ENCODE data around the gene PANX2. TPM values are rescaled to one million over a fixed set of nuclear protein-coding genes. Genes with fewer than 3 reads are reported as not detected.

PANX2 gene
- total and polyA plus RNA-seq, 9 of the 15 experiments (the other 6 are each of a cell fraction or from before 2014, with no cell fraction given), result 0.01 to 3.9 (median 0.67) TPM; not detected in 1

DNA sequence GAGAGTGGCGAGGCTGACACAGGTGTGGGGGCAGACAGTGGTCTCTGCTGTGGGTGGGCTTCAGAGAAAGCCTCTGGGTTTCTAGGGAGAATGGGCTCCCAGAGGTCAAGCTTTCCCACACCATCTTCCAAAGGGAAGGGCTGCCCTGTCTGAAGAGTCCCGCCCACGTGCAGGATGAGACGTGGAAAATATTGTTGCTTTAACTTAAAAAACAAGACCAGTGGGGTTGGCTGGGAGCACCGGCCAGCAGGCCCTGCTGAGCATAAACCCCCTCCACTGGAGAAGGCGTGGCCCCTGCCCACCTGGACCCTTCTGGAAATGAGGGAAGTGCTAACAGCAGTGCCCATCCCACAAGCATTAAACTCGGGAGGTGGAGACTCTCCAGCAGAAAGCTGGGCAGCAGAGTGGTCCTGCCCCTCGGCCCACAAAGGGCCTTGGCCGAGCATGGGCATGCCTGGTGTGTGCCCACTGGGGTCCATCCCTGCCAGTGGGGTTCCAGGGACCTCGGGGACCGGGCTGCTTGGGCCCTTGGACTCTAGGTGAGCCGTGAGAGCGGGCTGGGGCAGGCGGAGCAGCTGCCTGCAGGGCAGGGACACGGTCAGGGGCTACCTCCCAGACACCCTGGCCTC is 45.6 kb downstream of the PANX2 start:
- no TSS peak for BruUV-seq (replicated peaks)
- WGBS (ENCODE audit: insufficient coverage, low coverage, missing lambda C conversion rate), result 94% methylated on average over 9 of the region's 15 CpGs
- no peak for FAIRE-seq
- ChIA-PET POLR2A (interaction anchor here (0.6 to 1.0 kb wide), 3 partner anchors 12 to 285 kb away, joined by 3 read pairs; no protein-coding TSS in a partner anchor), CTCF (ENCODE audit: low intra/inter-chr PET ratio) (no interaction called here)
- in situ Hi-C loops (cut with MboI) (no loop called here), intact Hi-C loops (cut with micrococcal nuclease) (no loop called here)
- no peaks in the 10 kb centered on the region for H3K27me3 ChIP-seq (ENCODE audit: control insufficient read depth in 2 of 2, insufficient read depth in 2 of 2, low read length in 2 of 2)
- H3K79me2 ChIP-seq (ENCODE audit: control insufficient read depth, insufficient read depth, low read length), result peaks cover 13% of the 10 kb centered on the region; the same call in 2 of the 3 replicates
- TF ChIP-seq, protein P1, sequence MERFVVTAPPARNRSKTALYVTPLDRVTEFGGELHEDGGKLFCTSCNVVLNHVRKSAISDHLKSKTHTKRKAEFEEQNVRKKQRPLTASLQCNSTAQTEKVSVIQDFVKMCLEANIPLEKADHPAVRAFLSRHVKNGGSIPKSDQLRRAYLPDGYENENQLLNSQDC (CRISPR knock-in tag; IDR thresholded peaks at IDR 0.05), result no peak
- TF ChIP-seq, protein P2, sequence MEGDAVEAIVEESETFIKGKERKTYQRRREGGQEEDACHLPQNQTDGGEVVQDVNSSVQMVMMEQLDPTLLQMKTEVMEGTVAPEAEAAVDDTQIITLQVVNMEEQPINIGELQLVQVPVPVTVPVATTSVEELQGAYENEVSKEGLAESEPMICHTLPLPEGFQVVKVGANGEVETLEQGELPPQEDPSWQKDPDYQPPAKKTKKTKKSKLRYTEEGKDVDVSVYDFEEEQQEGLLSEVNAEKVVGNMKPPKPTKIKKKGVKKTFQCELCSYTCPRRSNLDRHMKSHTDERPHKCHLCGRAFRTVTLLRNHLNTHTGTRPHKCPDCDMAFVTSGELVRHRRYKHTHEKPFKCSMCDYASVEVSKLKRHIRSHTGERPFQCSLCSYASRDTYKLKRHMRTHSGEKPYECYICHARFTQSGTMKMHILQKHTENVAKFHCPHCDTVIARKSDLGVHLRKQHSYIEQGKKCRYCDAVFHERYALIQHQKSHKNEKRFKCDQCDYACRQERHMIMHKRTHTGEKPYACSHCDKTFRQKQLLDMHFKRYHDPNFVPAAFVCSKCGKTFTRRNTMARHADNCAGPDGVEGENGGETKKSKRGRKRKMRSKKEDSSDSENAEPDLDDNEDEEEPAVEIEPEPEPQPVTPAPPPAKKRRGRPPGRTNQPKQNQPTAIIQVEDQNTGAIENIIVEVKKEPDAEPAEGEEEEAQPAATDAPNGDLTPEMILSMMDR (IDR thresholded peaks at IDR 0.05 in 2 of 3, conservative IDR thresholded peaks at IDR 0.05 in 1 of 3; ENCODE audit: insufficient read depth in 2 of 3, low read depth in 1 of 3, low read length in 3 of 3), result no peak
- TF ChIP-seq ZNF140 (CRISPR knock-in tag; IDR thresholded peaks at IDR 0.05), result no peak
- no peak for TF ChIP-seq SMAD2 (IDR thresholded peaks at IDR 0.05; ENCODE audit: low read depth, low read length)
- no peak for TF ChIP-seq SUPT5H (IDR thresholded peaks at IDR 0.05)
- TF ChIP-seq, protein P3, sequence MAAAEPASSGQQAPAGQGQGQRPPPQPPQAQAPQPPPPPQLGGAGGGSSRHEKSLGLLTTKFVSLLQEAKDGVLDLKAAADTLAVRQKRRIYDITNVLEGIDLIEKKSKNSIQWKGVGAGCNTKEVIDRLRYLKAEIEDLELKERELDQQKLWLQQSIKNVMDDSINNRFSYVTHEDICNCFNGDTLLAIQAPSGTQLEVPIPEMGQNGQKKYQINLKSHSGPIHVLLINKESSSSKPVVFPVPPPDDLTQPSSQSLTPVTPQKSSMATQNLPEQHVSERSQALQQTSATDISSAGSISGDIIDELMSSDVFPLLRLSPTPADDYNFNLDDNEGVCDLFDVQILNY (CRISPR knock-in tag; IDR thresholded peaks at IDR 0.05), result no peak
- no peak for TF ChIP-seq PML (IDR thresholded peaks at IDR 0.05; ENCODE audit: low read length)
- TF ChIP-seq, protein P4, sequence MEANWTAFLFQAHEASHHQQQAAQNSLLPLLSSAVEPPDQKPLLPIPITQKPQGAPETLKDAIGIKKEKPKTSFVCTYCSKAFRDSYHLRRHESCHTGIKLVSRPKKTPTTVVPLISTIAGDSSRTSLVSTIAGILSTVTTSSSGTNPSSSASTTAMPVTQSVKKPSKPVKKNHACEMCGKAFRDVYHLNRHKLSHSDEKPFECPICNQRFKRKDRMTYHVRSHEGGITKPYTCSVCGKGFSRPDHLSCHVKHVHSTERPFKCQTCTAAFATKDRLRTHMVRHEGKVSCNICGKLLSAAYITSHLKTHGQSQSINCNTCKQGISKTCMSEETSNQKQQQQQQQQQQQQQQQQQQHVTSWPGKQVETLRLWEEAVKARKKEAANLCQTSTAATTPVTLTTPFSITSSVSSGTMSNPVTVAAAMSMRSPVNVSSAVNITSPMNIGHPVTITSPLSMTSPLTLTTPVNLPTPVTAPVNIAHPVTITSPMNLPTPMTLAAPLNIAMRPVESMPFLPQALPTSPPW (CRISPR knock-in tag; IDR thresholded peaks at IDR 0.05), result no peak
- H3K9ac ChIP-seq (ENCODE audit: insufficient read depth in 1 of 2, low read depth in 2 of 2, low read length in 2 of 2), result no peak overlapping the region; a peak in 1 of 4 replicates
- no peaks in the 10 kb centered on the region for H3K9me1 ChIP-seq (ENCODE audit: control insufficient read depth, insufficient read depth, low read length)
- H3K27ac ChIP-seq (ENCODE audit: extremely low read depth, low read depth, low read length), result no peak overlapping the region
- peaks cover 84% of the 10 kb centered on the region; the same call in 2 of the 3 replicates for H3K36me3 ChIP-seq (ENCODE audit: control insufficient read depth, insufficient read depth, low read length)
- peaks cover 0 to 30% of the 10 kb centered on the region in 2 experiments; a peak in 3 of 5 replicates for H3K4me1 ChIP-seq (replicated peaks in 1 of 2; ENCODE audit: control insufficient read depth in 2 of 2, insufficient read depth in 2 of 2, low read length in 2 of 2)
- H3K9me3 ChIP-seq (replicated peaks; ENCODE audit: control insufficient read depth, insufficient read depth, low read depth, low read length), result 0 out of 2 replicates have a peak, but pooled peaks cover 3% of the 10 kb centered on the region
- ATAC-seq, result no peak
- no peak overlapping the region for H2AFZ ChIP-seq (ENCODE audit: low read depth, low read length)
- no peak for DNase-seq (ENCODE audit: extremely low read depth in 1 of 4, low spot score in 3 of 4)
- H3K4me2 ChIP-seq (ENCODE audit: insufficient read depth, low read length), result no peak overlapping the region
- H4K20me1 ChIP-seq (replicated peaks; ENCODE audit: control insufficient read depth, insufficient read depth, low read length), result no peaks in the 10 kb centered on the region
- H3K4me3 ChIP-seq, result no peak overlapping the region
